Endometrium (tissue), 2 donors: ENCODE data around the gene SLC17A2.
A peak's percentile ranks its signal among the peaks of the same experiment; 100 is the strongest.

Source experiments
- FAIRE-seq: peaks from 2 replicates; lab custom pipeline; 2012; peaks lifted over from hg19 to GRCh38; lab: Jason Lieb, UNC
- donor health status: control.
- donor health status: control.

SLC17A2 gene, protein sequence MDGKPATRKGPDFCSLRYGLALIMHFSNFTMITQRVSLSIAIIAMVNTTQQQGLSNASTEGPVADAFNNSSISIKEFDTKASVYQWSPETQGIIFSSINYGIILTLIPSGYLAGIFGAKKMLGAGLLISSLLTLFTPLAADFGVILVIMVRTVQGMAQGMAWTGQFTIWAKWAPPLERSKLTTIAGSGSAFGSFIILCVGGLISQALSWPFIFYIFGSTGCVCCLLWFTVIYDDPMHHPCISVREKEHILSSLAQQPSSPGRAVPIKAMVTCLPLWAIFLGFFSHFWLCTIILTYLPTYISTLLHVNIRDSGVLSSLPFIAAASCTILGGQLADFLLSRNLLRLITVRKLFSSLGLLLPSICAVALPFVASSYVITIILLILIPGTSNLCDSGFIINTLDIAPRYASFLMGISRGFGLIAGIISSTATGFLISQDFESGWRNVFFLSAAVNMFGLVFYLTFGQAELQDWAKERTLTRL

DNA sequence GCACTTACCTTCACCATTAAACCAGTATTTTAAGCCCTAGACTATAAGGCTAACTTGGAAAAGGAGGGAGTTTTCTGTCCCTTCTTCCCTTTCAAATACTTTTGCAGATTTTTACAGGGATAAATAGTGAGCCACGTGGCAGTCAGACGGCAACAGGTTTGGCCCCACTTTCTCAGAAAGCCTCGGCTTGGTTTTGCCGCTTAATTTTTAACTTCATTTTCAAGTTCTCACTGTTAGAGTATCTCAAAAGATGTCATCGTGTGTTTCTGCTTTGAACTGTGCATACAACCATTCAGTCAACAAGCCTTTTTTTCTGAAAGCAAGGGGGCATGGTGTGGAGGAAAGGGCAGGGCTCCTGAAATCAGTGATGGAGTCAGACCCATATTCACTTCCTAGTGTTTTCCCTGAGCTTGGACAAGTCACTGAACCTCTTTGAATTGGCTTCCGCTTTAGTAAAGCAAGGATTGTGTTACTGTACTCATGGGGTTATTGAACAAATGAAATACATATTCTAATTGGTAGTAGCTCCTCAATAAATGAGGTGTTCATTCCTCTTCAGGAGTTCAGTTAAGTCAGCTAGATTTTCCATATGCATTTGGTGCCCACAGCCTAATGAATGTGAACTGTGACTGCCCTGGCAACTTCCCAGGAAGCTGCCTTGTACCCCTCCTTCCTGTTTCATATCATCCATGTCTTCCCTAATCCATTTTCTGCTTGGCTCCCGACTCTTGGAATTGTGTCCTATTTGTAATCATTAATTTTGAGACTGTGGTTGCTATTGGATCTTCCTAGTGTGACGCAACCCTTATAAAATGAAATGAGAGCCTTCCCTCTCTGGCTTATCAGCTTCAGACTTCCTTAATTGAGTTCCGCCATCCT, at the start of gene SLC17A2:
TSS of gene SLC17A2 (minus strand) at position 160 of the 879 bp plus-strand sequence. CDS start 4,895 bp downstream, outside the sequence.
- FAIRE-seq: no peak

DNA sequence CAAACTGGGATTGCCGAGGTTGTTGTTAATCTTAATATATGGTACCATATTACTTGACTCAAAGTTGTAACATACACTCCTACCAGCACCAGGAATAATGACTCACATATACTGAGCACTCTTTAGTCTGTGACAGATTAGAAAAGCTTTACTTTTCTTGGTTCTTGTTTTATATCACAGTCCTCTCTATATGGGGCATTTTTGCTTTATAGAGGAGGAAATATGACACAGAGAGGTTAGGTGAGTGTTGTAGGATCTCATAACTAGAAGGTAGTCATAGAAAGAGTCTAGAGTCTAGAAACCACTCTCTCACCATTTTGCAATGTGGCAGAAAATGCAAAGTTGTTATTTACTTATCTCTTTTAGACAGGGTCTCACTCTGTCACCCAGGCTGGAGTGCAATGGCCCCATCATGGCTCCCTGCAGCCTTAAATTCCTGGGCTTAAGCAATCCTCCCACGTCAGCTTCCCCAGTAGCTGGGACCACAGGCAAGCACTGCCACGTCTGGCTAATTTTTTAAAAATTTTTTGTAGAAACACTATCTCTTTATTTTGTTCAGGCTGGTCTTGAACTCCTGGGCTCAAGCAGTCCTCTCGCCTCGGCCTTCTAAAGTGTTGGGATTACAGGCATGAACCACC, 45.6 kb upstream of the SLC17A2 start:
- FAIRE-seq: no peak

DNA sequence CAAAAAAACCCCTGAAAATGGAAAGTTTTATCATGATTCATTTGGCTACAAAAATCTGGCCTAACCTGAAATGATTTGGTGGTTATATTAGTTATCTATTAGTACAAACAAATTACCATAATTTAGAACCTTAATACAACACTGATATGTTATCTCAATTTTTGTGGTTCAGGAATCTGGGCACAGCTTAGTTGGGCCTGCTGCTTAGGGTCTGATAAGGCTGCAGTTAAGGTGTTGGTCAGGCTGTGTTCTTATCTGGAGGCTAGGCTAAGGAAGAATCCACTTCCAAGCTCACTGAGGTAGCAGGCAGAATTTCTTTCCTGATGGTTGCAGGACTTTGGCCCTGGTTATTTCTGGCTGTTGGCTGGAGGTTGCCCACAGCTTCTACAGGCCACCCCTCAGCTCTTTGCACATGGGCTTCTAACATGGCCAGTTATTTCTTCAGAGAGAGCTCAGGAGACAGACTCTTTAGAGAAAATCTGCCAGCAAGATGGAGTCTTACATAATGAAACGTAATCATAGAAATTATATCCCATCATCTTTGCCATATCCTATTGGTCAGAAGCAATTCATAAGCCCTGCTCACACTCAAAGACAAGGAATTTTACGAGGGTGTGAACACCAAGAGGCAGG, 43.5 kb upstream of the SLC17A2 start:
- FAIRE-seq: no peak

DNA sequence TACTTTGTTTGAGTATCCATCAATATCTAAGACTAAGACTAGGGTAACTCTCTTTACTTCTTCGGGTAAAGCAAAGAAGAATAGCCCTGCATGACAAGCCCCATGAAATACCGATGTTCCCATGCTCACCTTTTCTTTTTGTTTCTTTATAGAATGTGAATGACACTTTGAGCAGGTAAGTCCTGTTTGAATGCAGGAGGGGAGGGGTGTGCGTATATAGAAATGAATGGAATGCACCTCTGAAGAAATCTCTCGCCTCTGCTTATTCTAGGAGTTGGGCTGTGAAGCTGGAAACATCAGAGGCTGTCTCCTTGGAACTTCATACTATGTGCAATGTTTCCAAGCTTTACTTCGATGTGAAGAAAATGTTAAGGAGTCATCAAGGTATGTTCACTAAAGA, 42.4 kb upstream of the SLC17A2 start:
- FAIRE-seq: no peak

DNA sequence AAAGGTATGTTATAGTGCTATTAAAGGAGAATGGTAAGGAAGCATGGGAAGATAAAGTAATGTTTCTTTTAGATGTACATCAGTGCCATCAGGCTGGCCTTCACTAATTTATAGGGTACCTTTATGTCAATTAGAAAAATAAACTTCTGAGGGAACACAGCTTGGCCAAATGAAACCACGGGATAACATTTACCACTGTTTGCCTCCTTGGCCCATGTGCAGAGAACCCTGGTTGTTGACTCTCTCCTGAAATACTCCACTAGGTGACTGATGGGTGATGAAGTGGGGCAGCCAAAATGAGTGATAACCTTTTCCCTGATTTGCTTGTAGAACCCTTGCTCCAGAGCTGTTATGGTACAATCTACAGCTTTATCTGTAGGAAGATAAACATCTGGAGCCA, 41.6 kb upstream of the SLC17A2 start:
- FAIRE-seq: no peak

DNA sequence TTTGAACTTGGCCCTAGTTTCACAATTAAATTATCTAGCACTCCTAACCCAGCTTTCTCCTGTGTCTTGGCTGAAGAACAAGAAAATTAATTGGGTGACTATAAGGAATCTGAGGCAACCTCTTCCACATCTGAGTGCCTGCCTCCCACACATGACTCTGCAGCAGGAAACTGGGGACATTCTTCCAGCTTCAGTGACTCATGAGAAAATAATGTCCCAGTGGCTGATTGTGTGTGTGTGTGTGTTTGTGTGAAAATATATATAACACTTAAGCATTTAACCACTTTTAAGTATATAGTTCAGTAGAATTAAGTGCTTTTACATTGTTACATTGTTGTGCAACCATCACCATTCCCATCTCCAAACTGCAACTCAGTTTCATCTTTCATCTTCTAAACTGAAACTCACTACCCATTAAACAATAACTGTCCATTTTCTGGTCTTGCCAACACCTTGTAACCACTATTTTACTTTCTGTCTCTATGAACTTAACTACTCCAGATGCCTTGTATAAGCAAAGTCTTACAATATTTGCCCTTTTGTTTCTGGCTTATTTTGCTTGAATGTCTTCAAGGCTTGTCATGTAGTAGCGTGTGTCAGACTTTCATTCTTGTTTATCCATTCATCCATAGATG, 40.8 kb upstream of the SLC17A2 start:
- FAIRE-seq: no peak

DNA sequence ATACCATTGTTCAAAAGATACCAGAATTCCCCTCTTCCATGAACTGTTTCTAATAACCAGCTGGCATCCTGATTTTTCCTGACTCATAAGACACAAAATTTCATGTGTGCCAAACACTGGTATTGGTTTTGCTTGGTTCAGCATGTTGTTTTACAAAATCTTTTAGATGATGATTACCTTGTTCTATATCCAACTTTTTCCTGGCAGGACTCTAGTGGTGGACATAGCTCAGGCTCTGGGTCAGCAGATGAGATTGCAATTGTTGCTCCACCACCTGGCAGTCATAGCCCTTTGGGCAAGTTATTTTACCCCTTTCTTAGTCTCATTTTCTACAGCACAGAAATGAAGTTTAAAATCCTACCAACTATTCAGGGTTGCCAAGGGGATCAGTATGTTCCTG, 38.3 kb upstream of the SLC17A2 start:
- no peak for FAIRE-seq

DNA sequence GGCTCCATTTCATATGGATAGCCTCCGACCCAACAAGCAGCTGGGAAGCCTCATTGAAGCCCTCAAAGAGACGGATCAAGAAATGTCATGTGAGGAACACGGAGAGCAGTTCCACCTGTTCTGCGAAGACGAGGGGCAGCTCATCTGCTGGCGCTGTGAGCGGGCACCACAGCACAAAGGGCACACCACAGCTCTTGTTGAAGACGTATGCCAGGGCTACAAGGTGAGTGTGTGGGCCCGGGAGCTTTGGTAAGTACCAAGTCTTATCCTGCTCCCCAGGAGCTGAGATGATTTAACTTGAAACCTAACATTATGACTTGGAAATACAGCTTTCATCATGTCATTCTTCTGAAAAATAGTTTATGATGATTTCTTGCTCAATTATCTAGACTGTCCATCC, 36.2 kb upstream of the SLC17A2 start:
- FAIRE-seq: no peak

DNA sequence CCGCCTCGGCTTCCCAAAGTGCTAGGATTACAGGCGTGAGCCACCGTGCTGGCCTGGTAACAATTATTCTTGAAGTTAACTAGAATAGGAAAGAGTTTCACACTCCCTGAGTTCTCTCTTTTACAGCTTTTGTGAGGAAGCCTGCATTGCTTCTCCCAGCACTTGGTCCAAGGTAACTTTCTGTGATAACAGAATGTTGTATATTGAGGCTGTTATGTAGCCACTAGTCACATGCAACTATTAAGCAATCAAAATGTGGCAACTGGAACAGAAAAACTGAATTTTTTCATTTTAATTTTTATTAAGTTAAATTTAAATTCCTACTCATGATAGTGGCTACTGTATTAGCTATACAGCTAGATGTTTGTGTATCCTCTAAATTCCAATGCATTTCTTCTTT, 34.6 kb upstream of the SLC17A2 start:
- no peak for FAIRE-seq

DNA sequence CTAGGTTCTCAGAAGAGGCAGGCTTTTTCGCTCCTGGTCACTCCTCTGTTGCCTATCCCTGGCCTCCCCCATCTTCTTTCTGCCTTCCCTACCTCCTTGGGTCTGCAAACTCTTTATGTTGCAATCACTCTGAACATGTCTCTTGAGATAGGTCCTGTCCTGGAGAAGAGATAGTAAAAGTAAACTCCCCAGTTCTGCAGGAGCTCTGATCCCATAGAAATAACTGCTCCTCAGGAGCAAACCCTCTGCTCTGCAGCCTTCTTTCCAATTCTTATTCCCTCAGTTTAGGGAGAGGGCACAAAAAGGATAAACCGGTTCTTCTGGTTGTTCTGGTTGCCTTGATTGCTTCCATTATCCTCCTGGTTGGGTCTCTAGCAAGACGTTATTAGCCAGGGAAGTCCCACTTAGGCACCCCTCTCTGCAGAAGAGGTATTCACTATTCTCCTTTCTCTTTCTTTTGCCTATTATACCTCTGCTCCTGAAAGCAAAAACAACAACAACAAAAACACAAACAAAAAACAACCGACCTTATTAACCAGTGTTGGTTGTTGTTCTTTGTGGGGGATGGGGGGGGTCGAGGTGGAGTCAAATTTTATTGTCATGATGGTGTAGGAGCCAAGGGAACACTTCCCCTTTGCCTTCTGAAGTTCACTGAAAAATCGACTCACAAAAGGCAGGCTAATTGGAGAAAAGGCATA, 33.1 kb upstream of the SLC17A2 start:
- FAIRE-seq: no peak

DNA sequence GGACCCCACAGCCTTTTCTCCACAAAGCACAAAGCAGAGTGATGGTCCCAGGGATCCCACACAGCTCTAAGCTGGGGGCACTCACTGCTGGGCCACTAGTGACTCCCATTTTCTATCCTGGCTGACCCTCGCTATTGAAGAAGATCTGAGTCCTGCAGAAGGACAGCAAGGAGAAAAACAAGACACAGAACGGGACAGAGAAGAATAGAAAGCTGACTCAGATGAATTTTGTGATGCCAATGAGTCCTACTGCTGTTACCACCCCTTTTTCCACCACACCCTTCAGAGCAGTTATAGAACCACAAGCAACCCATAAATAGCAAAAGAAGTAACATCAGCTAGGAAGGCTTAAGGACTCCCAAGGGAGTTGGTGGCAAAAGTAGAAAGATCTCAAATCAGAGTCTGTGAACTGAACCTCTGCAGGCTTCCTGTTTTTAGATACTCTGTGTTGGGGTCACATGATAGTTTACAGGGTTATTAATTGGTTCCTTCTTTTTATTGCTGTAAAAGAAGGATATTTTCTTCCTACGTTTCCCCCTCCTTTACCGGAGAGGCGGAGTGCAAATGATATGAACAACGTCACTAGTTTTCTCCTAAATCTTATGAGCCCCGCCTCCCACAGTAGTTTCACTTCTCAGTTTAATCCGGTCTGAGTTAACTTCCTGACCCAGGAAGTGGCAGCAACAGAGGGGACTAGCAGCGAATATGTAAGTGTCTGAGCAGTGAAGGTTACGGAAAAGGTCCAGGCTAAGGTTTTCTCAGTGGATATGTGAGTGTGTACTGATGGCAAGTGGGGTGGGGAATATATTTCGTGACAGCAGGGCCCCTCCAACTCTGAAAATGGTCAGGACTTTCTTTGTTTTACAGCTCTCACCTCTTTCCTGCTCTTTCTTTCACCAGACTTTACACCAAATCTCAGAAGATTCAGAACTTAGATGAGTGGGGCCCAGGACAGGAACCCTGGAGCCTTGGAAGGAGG, 31.9 kb upstream of the SLC17A2 start, which contains the start of gene TRIM38:
TSS of gene TRIM38 (plus strand) at position 654 of the 979 bp plus-strand sequence. CDS start 3,721 bp downstream, outside the sequence.
- FAIRE-seq: peak; percentile 89

DNA sequence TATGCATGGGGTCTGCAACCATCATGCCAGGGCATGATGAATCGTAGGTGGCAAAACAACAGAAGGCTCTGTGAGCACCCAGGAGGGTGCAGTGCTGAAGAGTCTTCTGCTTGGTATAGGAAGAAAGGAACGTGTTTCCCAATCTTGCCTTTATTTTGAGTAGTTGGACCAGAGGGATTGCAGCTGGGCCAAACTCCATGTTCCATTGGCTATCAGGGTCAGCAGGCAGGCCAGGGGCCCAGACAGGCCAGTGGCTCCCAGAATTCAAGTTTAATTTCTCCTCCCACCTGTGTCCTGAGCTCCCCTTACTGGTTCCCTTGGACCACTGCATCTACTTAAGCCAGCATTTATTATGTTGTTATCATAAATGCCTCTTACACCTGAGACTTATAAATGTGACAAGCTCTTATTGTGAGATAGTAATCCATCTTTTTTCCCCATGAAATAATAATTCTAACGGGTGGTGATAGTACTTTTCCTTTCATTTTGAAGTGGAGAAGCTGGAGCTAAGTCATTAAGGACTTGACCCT, 31.2 kb upstream of the SLC17A2 start:
- no peak for FAIRE-seq

DNA sequence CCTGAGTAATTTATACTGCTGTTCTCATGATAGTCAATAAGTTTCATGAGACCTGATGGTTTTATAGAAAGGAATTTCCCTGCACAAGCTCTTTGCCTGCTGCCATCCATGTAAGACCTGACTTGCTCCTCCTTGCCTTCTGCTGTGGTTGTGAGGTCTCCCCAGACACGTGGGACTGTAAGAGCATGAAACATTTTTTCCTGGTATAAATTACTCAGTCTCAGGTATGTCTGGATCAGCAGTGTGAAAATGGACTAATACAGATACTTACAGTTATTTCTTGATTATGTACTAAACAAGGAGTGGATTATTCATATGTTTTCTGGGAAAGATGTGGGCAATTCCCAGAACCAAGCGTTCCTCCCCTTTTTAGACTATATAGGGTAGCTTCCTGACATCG, 30.2 kb upstream of the SLC17A2 start:
- FAIRE-seq: no peak

DNA sequence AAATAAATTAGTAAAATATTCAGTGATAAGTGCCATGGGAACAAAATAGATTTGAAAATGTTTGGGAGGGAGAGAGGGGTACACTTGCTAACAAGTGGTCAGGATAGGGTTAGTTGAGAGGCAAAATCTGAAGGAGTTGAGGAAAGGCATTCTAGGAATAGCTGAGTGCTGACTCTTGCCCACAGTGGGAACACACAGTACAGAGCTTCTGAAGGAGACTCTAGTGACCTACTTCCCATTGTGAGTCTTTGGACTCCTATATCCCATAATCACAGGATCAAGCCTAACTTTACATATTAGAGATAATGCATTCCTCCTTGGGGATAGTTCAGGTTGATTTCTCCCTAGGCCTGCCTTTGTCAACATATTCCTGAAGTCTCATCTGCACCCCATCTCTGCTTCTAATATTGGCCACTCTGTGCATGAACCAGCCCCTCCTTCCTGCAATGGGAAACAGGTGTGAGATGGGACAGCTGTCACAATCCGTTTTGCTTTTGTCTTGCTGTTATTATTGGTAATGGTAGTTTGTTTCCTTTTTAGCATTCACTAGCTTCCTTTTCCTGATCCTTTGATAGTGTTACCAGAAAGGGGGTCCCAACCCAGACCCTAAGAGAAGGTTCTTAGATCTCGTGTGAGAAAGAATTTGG, 29.5 kb upstream of the SLC17A2 start:
- no peak for FAIRE-seq

DNA sequence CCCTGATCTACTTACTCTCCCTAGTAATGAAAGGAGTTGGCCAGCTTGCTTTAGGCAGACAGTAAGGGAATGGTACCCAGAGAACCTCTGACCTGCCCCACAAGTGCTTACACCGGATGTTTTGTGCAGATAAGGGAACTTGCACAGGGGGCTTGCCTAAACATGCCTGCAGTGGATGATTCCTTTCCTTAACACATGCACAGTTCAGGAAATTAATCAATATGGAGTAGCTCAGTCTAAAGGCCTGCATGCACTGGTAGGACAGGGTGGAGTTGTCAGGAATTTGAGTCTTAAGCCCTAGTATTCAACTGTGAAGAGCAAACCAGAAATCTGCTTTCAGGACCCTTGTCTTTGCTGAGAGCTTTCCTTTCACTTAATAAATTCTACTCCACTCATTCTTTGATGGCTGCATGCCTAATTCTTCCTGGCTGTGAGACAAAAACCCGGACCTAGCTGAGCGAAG, 28.2 kb upstream of the SLC17A2 start:
- FAIRE-seq: no peak

DNA sequence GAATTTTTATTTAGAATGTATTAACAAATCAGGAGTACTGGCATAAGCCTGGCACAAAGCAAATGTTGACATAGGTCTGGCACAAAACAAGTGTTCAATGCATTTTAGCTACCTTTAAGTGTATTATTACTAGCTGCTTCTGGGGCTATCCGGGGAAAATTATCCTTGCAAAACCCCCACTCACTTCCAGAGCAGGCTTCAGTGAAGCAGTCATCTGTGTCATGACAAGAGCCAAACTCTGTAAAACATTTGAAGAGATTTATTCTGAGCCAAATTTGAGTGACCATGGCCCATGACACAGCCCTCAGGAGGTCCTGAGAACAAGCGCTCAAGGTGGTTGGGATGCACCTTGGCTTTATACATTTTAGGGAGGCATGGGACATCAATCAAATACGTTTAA, 25.7 kb upstream of the SLC17A2 start:
- no peak for FAIRE-seq

DNA sequence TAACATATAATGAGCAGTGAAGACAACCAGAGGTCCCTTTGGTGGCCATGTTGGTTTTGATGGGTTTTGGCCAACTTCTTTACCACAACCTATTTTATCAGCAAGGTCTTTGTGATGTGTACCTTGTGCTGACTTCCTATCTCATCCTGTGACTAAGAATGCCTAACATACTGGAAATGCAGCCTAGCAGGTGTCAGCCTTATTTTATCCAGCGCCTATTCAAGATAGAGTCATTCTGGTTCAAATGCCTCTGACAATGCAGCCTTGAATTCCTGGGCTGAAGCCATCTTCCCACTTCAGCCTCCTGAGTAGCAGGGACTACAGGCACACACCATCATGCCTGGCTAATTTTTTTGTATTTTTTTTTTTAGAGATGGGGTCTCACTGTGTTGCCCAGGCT, 24.3 kb upstream of the SLC17A2 start:
- FAIRE-seq: no peak

DNA sequence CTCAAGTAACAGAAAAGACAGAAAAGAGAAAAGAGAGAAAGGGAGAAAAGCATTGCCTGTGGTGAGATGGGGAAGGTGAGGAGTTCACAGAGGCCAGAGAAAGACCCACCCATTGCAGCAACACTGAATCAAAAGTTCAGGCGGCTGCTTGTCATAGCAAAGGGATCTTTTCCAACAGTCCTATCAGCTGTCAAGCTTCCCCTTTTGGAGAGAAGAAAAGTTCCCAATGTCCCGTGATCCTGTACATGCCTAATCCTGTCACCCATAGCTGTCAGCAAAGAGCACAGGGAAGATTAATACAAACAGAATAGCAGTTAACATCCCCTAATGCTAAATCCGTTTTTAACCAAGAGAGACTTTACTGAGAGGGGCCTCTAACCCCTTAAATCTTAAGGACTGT, 23.2 kb upstream of the SLC17A2 start:
- FAIRE-seq: no peak

DNA sequence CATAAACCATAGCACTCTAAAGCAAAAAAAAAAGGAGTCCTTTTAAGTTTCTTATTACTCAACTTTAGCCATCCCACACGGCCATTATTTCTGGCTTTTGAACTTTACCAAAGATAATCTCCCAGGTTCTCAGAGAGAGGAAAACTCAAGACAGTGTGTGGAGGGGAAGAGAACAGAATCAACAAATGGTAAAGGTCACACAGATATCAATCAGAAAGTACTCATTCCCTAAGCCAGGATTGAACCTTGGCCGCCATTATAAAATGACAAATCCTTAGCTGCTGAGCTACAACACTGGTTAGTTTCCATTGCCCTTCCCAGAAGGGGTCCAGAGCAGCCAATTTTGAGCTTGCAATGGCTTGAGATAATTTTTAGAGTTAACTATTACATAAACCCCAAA, 22.0 kb upstream of the SLC17A2 start:
- FAIRE-seq: no peak
